C4-2B (cell line): ENCODE measurements around the gene PRKCH.

Experiments used
- H3K27ac ChIP-seq: fragments of 450-650 bp; 2 replicates; pipeline ENCODE4 v1.5.1; 2017
- ZFX ChIP-seq: fragments of 450-650 bp; IDR thresholded peaks from 2 replicates; pipeline ENCODE4 v1.6.1; 2017
- TF ChIP-seq, protein P1 (sequence below): fragments of 450-650 bp; conservative IDR thresholded peaks from 2 replicates; pipeline ENCODE4 v1.5.1; 2017; ENCODE audit warnings: mild to moderate bottlenecking

Gene PRKCH

GRCh38 chr14:61375218-61375617 is 53.8 kb downstream of the PRKCH start:
- TF ChIP-seq, protein P1, sequence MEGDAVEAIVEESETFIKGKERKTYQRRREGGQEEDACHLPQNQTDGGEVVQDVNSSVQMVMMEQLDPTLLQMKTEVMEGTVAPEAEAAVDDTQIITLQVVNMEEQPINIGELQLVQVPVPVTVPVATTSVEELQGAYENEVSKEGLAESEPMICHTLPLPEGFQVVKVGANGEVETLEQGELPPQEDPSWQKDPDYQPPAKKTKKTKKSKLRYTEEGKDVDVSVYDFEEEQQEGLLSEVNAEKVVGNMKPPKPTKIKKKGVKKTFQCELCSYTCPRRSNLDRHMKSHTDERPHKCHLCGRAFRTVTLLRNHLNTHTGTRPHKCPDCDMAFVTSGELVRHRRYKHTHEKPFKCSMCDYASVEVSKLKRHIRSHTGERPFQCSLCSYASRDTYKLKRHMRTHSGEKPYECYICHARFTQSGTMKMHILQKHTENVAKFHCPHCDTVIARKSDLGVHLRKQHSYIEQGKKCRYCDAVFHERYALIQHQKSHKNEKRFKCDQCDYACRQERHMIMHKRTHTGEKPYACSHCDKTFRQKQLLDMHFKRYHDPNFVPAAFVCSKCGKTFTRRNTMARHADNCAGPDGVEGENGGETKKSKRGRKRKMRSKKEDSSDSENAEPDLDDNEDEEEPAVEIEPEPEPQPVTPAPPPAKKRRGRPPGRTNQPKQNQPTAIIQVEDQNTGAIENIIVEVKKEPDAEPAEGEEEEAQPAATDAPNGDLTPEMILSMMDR, result no peak
- no peak for TF ChIP-seq ZFX
- no peak overlapping the region for H3K27ac ChIP-seq

- H3K27ac ChIP-seq, result no peak overlapping the region
- no peak for TF ChIP-seq ZFX
- TF ChIP-seq, protein P1, result no peak
Observed at GRCh38 chr14:61376314-61376713, 54.9 kb downstream of the PRKCH start.

DNA sequence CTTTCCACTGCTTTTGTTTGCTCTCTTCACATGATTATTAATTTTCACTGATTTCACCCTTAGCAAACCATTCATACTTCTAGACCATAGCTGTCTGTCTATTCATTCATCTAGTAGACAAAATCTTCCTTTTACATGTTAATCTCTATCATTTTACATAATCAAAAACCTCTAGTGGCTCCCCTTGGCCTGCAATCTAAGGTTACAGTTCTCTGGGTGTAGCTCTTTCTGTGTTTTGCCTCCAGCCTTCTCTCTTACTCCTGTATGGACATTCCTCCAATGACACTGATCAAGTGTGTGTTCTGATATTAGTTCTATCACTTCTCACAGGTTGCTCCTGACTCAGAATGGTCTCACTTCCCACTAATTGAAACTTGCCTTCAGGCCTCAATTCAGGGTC is 56.4 kb downstream of the PRKCH start:
- TF ChIP-seq, protein P1, result no peak
- TF ChIP-seq ZFX, result no peak
- H3K27ac ChIP-seq, result no peak overlapping the region

GRCh38 chr14:61379639-61380184 is 58.3 kb downstream of the PRKCH start:
- TF ChIP-seq, protein P1, result no peak
- no peak for TF ChIP-seq ZFX
- H3K27ac ChIP-seq, result no peak overlapping the region

GRCh38 chr14:61380984-61381383 is 59.6 kb downstream of the PRKCH start:
- no peak for TF ChIP-seq ZFX
- TF ChIP-seq, protein P1, result peak; percentile 20
- H3K27ac ChIP-seq, result no peak overlapping the region

DNA sequence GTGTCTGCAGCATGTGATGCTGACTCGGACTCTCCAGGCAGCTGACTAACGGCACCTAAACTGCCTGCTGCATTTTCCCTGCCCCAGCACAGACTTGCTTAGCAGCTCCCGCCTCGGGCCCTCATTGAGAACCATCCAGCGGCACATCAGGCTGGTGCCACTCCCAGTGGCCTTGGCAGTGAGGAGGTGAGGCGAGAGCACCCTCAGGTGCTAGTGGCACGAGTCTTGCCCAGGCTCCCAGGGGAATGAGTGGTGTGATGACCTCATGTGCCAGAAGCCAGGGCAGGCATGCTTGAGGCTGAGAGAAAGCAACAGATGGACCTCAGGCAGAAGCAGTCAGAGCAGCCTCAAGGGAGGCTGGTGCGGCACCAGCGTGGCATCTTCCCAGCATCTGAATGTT is 60.2 kb downstream of the PRKCH start:
- peak overlapping the region; percentile 5; the same call in 1 of the 2 replicates for H3K27ac ChIP-seq
- TF ChIP-seq, protein P1, result no peak
- TF ChIP-seq ZFX, result no peak

DNA sequence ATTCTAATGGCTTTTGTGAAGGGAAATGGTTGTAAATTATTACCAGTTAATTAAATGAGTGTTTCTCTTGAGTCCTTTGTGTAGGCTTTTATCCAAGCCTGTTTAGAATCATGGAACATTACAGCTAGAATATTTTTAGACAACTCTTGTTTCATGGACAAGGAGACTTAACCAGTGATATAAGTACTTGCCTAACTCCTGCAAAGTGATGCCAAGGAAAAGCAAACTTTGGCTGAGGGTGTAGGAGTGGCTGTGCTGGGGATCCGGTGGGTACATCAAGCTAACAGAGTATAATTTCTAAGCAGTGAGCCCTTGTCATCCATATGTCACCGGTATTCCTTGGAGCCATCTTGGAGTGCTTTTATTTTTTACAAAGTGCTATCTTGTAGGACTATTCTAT is 61.5 kb downstream of the PRKCH start:
- H3K27ac ChIP-seq, result peak overlapping the region; percentile 45; the same call in 1 of the 2 replicates
- TF ChIP-seq, protein P1, result no peak
- TF ChIP-seq ZFX, result no peak
